HG02981 (cell line): ENCODE results near the gene LPAR1.
A peak's percentile ranks its signal among the peaks of the same experiment; 100 is the strongest.

Source experiments
- ATAC-seq: cut with Tn5 transposase; IDR thresholded peaks from one replicate; pipeline ENCODE4 v1.9.1; 2021; ENCODE audit warnings: mild to moderate bottlenecking, moderate library complexity; ENCODE audit not compliant: unreplicated experiment

The LPAR1 gene

GRCh38 chr9:110967196-110967595 is 71.1 kb downstream of the LPAR1 start:
- no peak for ATAC-seq

GRCh38 chr9:110960288-110960687 is 78.0 kb downstream of the LPAR1 start:
- ATAC-seq, result no peak

- ATAC-seq, result no peak
Measured at GRCh38 chr9:110958847-110959246, 79.4 kb downstream of the LPAR1 start.

GRCh38 chr9:110954822-110955291 is 83.4 kb downstream of the LPAR1 start:
- ATAC-seq, result no peak

GRCh38 chr9:110952540-110952859 is 85.8 kb downstream of the LPAR1 start:
- ATAC-seq, result no peak

- no peak for ATAC-seq
Measured at GRCh38 chr9:110951805-110952539, 86.3 kb downstream of the LPAR1 start.

- no peak for ATAC-seq
Measured at GRCh38 chr9:110950041-110950645, 88.1 kb downstream of the LPAR1 start.

- ATAC-seq, result no peak
Measured at GRCh38 chr9:110949081-110949480, 89.2 kb downstream of the LPAR1 start.

GRCh38 chr9:110947491-110948044 is 90.7 kb downstream of the LPAR1 start:
- ATAC-seq, result no peak

- no peak for ATAC-seq
Measured at GRCh38 chr9:110942522-110942921, 95.7 kb downstream of the LPAR1 start.

- ATAC-seq, result no peak
Measured at GRCh38 chr9:110940951-110941557, 97.2 kb downstream of the LPAR1 start.

- no peak for ATAC-seq
Measured at GRCh38 chr9:110939573-110939972, 98.7 kb downstream of the LPAR1 start.

GRCh38 chr9:110939047-110939446 is 99.2 kb downstream of the LPAR1 start:
- no peak for ATAC-seq

GRCh38 chr9:110938242-110938641 is 100.0 kb downstream of the LPAR1 start:
- no peak for ATAC-seq

- no peak for ATAC-seq
Measured at GRCh38 chr9:110936719-110937452, 101.4 kb downstream of the LPAR1 start.

GRCh38 chr9:110936237-110936636 is 102.0 kb downstream of the LPAR1 start:
- no peak for ATAC-seq

- ATAC-seq, result no peak
Measured at GRCh38 chr9:110935829-110936228, 102.4 kb downstream of the LPAR1 start.

- peak; percentile 81 for ATAC-seq
Measured at GRCh38 chr9:110933350-110934001, 104.8 kb downstream of the LPAR1 start.

- ATAC-seq, result no peak
Measured at GRCh38 chr9:110932863-110933262, 105.4 kb downstream of the LPAR1 start.

- ATAC-seq, result no peak
Measured at GRCh38 chr9:110928599-110928998, 109.7 kb downstream of the LPAR1 start.
